Smooth muscle cell (in vitro differentiated cells): ENCODE data around the gene AAK1. TPM values are rescaled to one million over a fixed set of nuclear protein-coding genes. Genes with fewer than 3 reads are reported as not detected.

Experiments used
- DNase-seq: peaks from one replicate; lab custom pipeline; 2025; ENCODE audit not compliant: unreplicated experiment; lab: John Stamatoyannopoulos, UW
- H2AFZ ChIP-seq: fragments of 200-600 bp; sonication (generic); 2 replicates; pipeline ENCODE4 v1.6.0; 2016; ENCODE audit warnings: antibody characterized with exemption, low read depth, mild to moderate bottlenecking
- H3F3A ChIP-seq: fragments of 200-600 bp; sonication (generic); 2 replicates; pipeline ENCODE4 v1.6.0; 2017; ENCODE audit warnings: antibody characterized with exemption, low read depth
- H3K27ac ChIP-seq: fragments of 200-600 bp; sonication (generic); 2 replicates; pipeline ENCODE4 v1.5.1; 2016; ENCODE audit warnings: low read depth, mild to moderate bottlenecking
- H3K27me3 ChIP-seq: fragments of 200-600 bp; sonication (generic); 2 replicates; pipeline ENCODE4 v1.6.1; 2016; ENCODE audit warnings: low read depth, mild to moderate bottlenecking
- H3K36me3 ChIP-seq: fragments of 200-600 bp; sonication (generic); 2 replicates; pipeline ENCODE4 v1.5.1; 2016; ENCODE audit warnings: low read depth
- H3K4me1 ChIP-seq: fragments of 200-600 bp; sonication (generic); 2 replicates; pipeline ENCODE4 v1.5.1; 2016; ENCODE audit warnings: low read depth
- H3K4me2 ChIP-seq: fragments of 200-600 bp; sonication (generic); 2 replicates; pipeline ENCODE4 v1.6.0; 2016; ENCODE audit warnings: mild to moderate bottlenecking
- H3K4me3 ChIP-seq: fragments of 200-600 bp; sonication (generic); 2 replicates; pipeline ENCODE4 v1.5.1; 2016; ENCODE audit warnings: mild to moderate bottlenecking
- H3K79me2 ChIP-seq: fragments of 200-600 bp; sonication (generic); 2 replicates; pipeline ENCODE4 v1.6.0; 2016; ENCODE audit warnings: low read depth, mild to moderate bottlenecking
- H3K9ac ChIP-seq: fragments of 200-600 bp; sonication (generic); 2 replicates; pipeline ENCODE4 v1.6.0; 2016; ENCODE audit warnings: low read depth
- H3K9me3 ChIP-seq: fragments of 200-600 bp; sonication (generic); replicated peaks from 2 replicates; pipeline ENCODE4 v1.5.1; 2016; ENCODE audit warnings: low read depth
- H4K20me1 ChIP-seq: fragments of 200-600 bp; sonication (generic); 2 replicates; pipeline ENCODE4 v1.6.0; 2016; ENCODE audit warnings: low read depth
- CTCF ChIP-seq: fragments of 200-600 bp; sonication (generic); IDR thresholded peaks from 2 replicates; pipeline ENCODE4 v1.5.1; 2017; ENCODE audit warnings: borderline replicate concordance, mild to moderate bottlenecking, antibody characterized with exemption; ENCODE audit not compliant: insufficient read depth, poor library complexity, severe bottlenecking
- WGBS: methylation state at CpG from one replicate; pipeline ENCODE4 v1.1.7; 2016; ENCODE audit warnings: low lambda C conversion rate; 5-methylcytosine and 5-hydroxymethylcytosine counted together
- polyA plus RNA-seq: library from polyadenylated mRNA; unstranded; fragments of >200 nt; fragmentation: Nextera tagmentation; extraction: Ambion mirVana; gene quantifications from 2 replicates; pipeline ENCODE4 v1.2.1, GENCODE V29; 2016
- total RNA-seq: library from RNA; depleted of rRNA; stranded (reverse); fragments of >200 nt; gene quantifications from 2 replicates; pipeline ENCODE4 v1.2.3, GENCODE V29; 2014

The AAK1 gene
- total and polyA plus RNA-seq, 2 experiments from 2014 or later = 26.9 to 47.7 TPM

DNA sequence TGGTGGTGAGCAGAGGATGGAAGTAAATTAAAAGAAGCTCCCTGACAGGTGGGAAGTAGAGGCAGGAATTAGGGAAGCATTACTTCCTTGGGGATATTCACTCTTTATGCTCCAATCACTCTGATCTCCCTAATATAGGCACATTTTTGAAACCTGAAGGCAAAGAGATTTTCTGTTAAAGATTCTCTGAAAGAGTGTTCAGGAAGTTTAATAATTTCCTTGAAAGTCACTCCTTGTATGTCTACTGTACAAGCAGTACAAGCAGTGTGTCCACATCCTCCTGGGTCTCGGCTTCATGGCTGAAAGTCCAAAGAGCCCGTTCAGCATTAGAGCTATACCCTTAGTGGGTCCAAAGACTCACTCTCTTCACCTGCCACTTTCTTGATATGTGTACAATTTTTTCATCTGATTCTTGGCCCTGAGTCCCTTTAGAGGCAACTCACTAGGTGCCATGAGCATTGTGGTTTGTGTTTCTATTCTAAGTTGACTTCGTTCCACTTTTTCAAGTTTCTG is 60.2 kb downstream of the AAK1 start:
- no peak for TF ChIP-seq CTCF
- DNase-seq = no peak
- Histone ChIP-seq H3K9me3 (no peaks in the 10 kb centered on the region), H3F3A (peaks cover 7% of the 10 kb centered on the region), H3K4me1 (peaks cover 24% of the 10 kb centered on the region), H4K20me1 (peaks cover 98% of the 10 kb centered on the region), H3K4me2 (no peak overlapping the region), H3K27ac (peak overlapping the region; percentile 74), H3K4me3 (no peak overlapping the region), H3K27me3 (no peaks in the 10 kb centered on the region), H3K9ac (no peak overlapping the region), H2AFZ (no peak overlapping the region), H3K79me2 (peaks cover 84% of the 10 kb centered on the region), H3K36me3 (no peaks in the 10 kb centered on the region)
- over 99% methylated on average over 3 of the region's 3 CpGs for WGBS

DNA sequence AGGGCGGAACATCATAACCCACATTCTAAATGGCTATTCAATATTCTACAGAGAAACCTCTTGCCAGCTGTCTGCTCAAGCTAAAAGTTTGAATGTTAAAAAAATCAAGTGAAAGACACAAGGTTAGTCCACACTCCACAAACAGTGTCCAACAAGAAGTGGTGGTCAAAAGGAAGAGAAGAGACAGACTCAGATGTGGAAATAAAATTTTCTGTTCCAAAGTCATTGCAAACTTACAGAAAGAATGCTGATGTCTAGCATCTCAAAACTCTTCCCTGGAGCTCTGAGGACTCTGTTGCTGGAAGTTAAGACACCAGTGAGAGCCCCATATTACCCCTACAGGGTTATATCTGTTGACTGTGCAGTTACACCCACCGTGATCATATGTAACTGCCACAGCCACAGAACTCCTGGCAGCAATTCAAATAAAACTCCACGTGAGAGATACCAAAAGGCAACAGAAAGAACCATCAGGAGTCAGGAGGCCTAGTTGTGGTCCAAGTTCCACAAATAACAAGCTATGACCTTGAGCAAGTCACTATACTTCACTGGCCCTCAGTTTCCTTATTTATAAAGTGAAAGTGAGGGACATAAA is 60.9 kb downstream of the AAK1 start:
- Histone ChIP-seq H3K79me2 (peaks cover 84% of the 10 kb centered on the region), H3K4me2 (peak overlapping the region; percentile 48), H3K27me3 (no peaks in the 10 kb centered on the region), H3K9ac (no peak overlapping the region), H4K20me1 (peaks cover 98% of the 10 kb centered on the region), H2AFZ (no peak overlapping the region), H3K27ac (peak overlapping the region; percentile 74), H3K4me1 (peaks cover 28% of the 10 kb centered on the region), H3F3A (peaks cover 7% of the 10 kb centered on the region), H3K9me3 (no peaks in the 10 kb centered on the region), H3K4me3 (no peak overlapping the region), H3K36me3 (no peaks in the 10 kb centered on the region)
- no peak for DNase-seq
- TF ChIP-seq CTCF = no peak
- WGBS = 56% methylated on average over 3 of the region's 3 CpGs

GRCh38 chr2:69581774-69582581 is 61.6 kb downstream of the AAK1 start:
- Histone ChIP-seq H3K9ac (peak overlapping the region; percentile 6), H3K79me2 (peaks cover 84% of the 10 kb centered on the region), H3K27me3 (no peaks in the 10 kb centered on the region), H3K27ac (peak overlapping the region; percentile 74), H3K4me3 (no peak overlapping the region), H3K4me1 (peaks cover 33% of the 10 kb centered on the region), H4K20me1 (peaks cover 100% of the 10 kb centered on the region), H3K36me3 (no peaks in the 10 kb centered on the region), H3K4me2 (peak overlapping the region; percentile 48), H2AFZ (no peak overlapping the region), H3K9me3 (no peaks in the 10 kb centered on the region), H3F3A (peaks cover 7% of the 10 kb centered on the region)
- WGBS = 76% methylated on average over 14 of the region's 14 CpGs
- no peak for DNase-seq
- TF ChIP-seq CTCF = no peak
